Superior temporal gyrus (tissue), 1 donor: ENCODE data around the gene CPNE5.

ENCODE experiments used
- DNase-seq: peaks from one replicate; pipeline ENCODE4 v3.0.0-alpha.2; 2016; ENCODE audit errors: extremely low spot score

Gene CPNE5

GRCh38 chr6:36838896-36839748 is at the start of gene CPNE5:
Gene CPNE5, minus strand, starts transcription at chr6:36839444. Its CDS starts 67 bp downstream, at chr6:36839377.
- no peak for DNase-seq

GRCh38 chr6:36888115-36888643 is 48.9 kb upstream of the CPNE5 start:
- no peak for DNase-seq

GRCh38 chr6:36886950-36887618 is 47.8 kb upstream of the CPNE5 start:
- DNase-seq = no peak

GRCh38 chr6:36885461-36886401 is 46.5 kb upstream of the CPNE5 start, which contains the start of gene C6orf89:
Gene C6orf89, plus strand, starts transcription at chr6:36885952. Its CDS starts 13,493 bp downstream, at chr6:36899445.
- DNase-seq = peak; percentile 99

- DNase-seq = no peak
These were observed 45.4 kb upstream of the CPNE5 start for GRCh38 chr6:36884610-36885009.

- DNase-seq = peak; percentile 33
These were observed 36.0 kb upstream of the CPNE5 start for GRCh38 chr6:36875250-36875633.

- peak; percentile 93 for DNase-seq
These were observed 35.4 kb upstream of the CPNE5 start, which contains the start of gene PPIL1 for GRCh38 chr6:36874443-36875249. Gene PPIL1, minus strand, starts transcription at chr6:36874803. Its CDS starts 31 bp downstream, at chr6:36874772.

GRCh38 chr6:36873612-36874442 is 34.6 kb upstream of the CPNE5 start:
- peak; percentile 34 for DNase-seq

- no peak for DNase-seq
These were observed 33.9 kb upstream of the CPNE5 start for GRCh38 chr6:36873115-36873514.

- DNase-seq = no peak
These were observed 32.4 kb upstream of the CPNE5 start for GRCh38 chr6:36871686-36872085.

- no peak for DNase-seq
These were observed 28.4 kb upstream of the CPNE5 start for GRCh38 chr6:36867471-36868224.

- no peak for DNase-seq
These were observed 26.6 kb upstream of the CPNE5 start for GRCh38 chr6:36865835-36866234.

- no peak for DNase-seq
These were observed 24.7 kb upstream of the CPNE5 start for GRCh38 chr6:36863670-36864540.

- no peak for DNase-seq
These were observed 23.7 kb upstream of the CPNE5 start for GRCh38 chr6:36862848-36863382.

- no peak for DNase-seq
These were observed 23.1 kb upstream of the CPNE5 start for GRCh38 chr6:36862164-36862847.

- DNase-seq = no peak
These were observed 20.9 kb upstream of the CPNE5 start for GRCh38 chr6:36860126-36860525.

- DNase-seq = peak; percentile 48
These were observed 19.2 kb upstream of the CPNE5 start for GRCh38 chr6:36858407-36858981.
